ENCODE results near the gene ELP4. TPM values are rescaled to one million over a fixed set of nuclear protein-coding genes. Genes with fewer than 3 reads are reported as not detected.

ELP4 gene
- total and polyA plus RNA-seq, 3 experiments from 2014 or later = 18.4 to 23.2 (median 20.5) TPM

DNA sequence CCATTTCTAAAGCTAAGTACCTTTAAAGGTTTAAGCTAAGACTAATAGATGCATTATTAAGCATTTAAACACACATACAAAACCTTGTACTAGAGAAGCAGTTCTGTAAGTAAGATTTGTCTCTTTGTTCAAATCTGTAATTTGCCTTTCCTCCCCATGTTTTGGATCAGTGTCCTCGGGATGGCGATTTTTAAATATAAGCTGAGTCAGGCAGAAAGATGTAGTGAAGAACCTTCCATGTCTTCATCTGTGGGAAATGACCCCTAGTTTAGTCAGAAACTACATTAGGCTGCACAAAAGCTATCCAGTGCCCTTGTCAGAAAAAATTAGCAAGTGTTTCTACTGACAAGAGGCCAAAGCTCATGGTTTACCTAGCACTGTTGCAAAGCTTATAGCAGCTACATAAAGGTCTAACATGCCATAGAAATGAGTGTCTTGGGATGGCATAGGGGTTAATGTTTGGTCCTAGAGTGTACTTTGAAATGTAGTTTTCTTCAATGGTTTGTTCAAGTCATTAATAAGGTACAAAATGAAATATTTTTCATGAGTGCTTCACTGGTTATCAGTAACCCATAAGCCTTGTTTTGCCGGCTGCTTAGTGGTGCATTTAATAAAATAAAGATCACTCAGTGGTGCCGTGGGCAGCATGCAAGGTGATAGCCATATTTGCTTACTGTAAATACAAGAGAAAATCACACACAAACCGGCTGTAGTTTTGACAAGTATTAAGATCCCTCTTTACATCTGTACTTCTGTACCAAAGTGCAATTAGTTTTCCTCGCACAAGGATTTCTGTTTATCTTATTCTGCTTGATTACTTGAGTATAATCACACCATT, 139.8 kb downstream of the ELP4 start:
- no peaks in the 10 kb centered on the region for H3K9me3 ChIP-seq (ENCODE audit: low read length)
- H3K4me3 ChIP-seq (ENCODE audit: low read length) = no peak overlapping the region
- no peak overlapping the region for H3K27ac Mint-ChIP-seq
- no peaks in the 10 kb centered on the region for H3K4me1 ChIP-seq (ENCODE audit: insufficient read depth, low read length)
- ChIA-PET POLR2A (no interaction called here), CTCF (no interaction called here)
- H3K9me3 Mint-ChIP-seq = no peaks in the 10 kb centered on the region
- no peaks in the 10 kb centered on the region for H3K36me3 ChIP-seq (ENCODE audit: insufficient read depth, low read length)
- peaks cover 4 to 32% (median 19%) of the 10 kb centered on the region in 3 donors for H3K36me3 Mint-ChIP-seq
- H3K4me3 Mint-ChIP-seq = no peak overlapping the region
- no peaks in the 10 kb centered on the region for H3K4me1 Mint-ChIP-seq
- no peaks in the 10 kb centered on the region for H3K27me3 Mint-ChIP-seq
- DNase-seq = no peak
- H3K27me3 ChIP-seq (ENCODE audit: insufficient read depth, low read length, poor library complexity, severe bottlenecking) = no peaks in the 10 kb centered on the region
- no peak overlapping the region for H3K27ac ChIP-seq (ENCODE audit: low read depth, low read length)

DNA sequence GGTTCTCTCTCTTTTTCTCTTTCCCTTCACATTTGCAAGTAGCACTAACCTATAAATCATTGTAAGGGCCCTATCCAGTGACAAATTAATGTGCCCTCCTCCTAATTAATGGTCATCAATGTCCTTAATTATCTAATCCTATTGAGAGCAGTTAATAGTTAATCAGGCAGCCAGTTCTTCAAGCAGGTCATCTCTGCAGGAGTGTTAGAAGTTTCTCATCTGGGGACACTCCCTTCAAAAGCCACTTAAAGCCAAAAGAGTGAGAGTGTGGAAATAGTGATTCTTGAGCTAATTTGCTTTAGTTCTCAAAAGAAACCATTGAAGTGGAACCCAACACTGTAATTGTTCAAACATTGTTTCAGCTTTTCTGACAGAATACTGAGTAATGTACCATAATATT, 141.6 kb downstream of the ELP4 start:
- DNase-seq = no peak
- Histone ChIP-seq H3K36me3 (ENCODE audit: insufficient read depth, low read length) (no peaks in the 10 kb centered on the region), H3K4me1 (ENCODE audit: insufficient read depth, low read length) (no peaks in the 10 kb centered on the region), H3K27ac (ENCODE audit: low read depth, low read length) (no peak overlapping the region), H3K4me3 (ENCODE audit: low read length) (no peak overlapping the region), H3K27me3 (ENCODE audit: insufficient read depth, low read length, poor library complexity, severe bottlenecking) (no peaks in the 10 kb centered on the region), H3K9me3 (ENCODE audit: low read length) (no peaks in the 10 kb centered on the region)
- ChIA-PET CTCF (no interaction called here), POLR2A (no interaction called here)
- H3K4me3 Mint-ChIP-seq = no peak overlapping the region
- H3K36me3 Mint-ChIP-seq = peaks cover 4 to 35% (median 19%) of the 10 kb centered on the region in 3 donors
- no peaks in the 10 kb centered on the region for H3K27me3 Mint-ChIP-seq
- H3K4me1 Mint-ChIP-seq = no peaks in the 10 kb centered on the region
- no peaks in the 10 kb centered on the region for H3K9me3 Mint-ChIP-seq
- H3K27ac Mint-ChIP-seq = no peak overlapping the region

DNA sequence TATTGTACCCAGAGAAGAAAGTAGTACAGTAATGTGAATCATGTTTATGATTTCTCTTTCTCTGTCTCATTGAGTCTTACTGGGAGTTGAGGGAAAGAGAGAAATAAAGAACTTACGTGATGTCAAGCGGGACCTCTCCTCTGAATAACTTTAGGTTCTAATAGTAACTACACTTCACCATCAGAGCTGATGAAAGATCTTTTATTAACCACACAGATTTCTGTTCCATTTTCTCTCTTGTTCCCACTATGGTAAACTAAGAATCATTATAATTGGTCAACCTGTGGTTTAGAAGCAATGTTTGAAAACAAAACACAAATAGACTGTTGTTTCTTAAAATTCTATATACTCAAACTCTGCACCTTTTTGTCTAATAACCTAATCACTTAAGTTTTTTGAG, 142.3 kb downstream of the ELP4 start:
- ChIA-PET CTCF (no interaction called here), POLR2A (no interaction called here)
- Histone ChIP-seq H3K27me3 (ENCODE audit: insufficient read depth, low read length, poor library complexity, severe bottlenecking) (no peaks in the 10 kb centered on the region), H3K36me3 (ENCODE audit: insufficient read depth, low read length) (no peaks in the 10 kb centered on the region), H3K9me3 (ENCODE audit: low read length) (no peaks in the 10 kb centered on the region), H3K27ac (ENCODE audit: low read depth, low read length) (no peak overlapping the region), H3K4me3 (ENCODE audit: low read length) (no peak overlapping the region), H3K4me1 (ENCODE audit: insufficient read depth, low read length) (no peaks in the 10 kb centered on the region)
- Mint-ChIP-seq H3K36me3 (peaks cover 4 to 35% (median 19%) of the 10 kb centered on the region in 3 donors), H3K4me1 (no peaks in the 10 kb centered on the region), H3K4me3 (no peak overlapping the region), H3K27me3 (no peaks in the 10 kb centered on the region), H3K9me3 (no peaks in the 10 kb centered on the region), H3K27ac (no peak overlapping the region)
- no peak for DNase-seq

DNA sequence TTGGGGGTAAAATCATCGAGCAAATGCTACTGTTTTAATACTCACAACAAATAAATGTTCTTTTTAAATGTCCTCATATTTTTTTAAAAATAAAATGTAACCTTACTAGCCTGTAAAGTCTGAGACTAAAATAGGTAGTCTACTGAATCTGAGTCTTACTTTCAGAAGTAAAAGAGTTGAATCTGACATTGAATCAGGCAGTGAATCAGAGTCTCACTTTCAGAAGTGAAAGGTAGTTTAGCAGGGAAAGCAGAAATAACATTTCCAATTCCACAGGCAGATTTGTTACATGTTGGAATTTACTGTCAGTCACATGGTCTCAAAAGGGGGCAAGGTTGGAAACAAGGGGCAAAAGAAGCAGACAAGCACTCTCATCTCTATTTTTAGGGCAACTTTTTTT, 143.0 kb downstream of the ELP4 start:
- Histone ChIP-seq H3K4me3 (ENCODE audit: low read length) (no peak overlapping the region), H3K9me3 (ENCODE audit: low read length) (no peaks in the 10 kb centered on the region), H3K36me3 (ENCODE audit: insufficient read depth, low read length) (no peaks in the 10 kb centered on the region), H3K27me3 (ENCODE audit: insufficient read depth, low read length, poor library complexity, severe bottlenecking) (no peaks in the 10 kb centered on the region), H3K27ac (ENCODE audit: low read depth, low read length) (no peak overlapping the region), H3K4me1 (ENCODE audit: insufficient read depth, low read length) (no peaks in the 10 kb centered on the region)
- Mint-ChIP-seq H3K4me3 (no peak overlapping the region), H3K9me3 (no peaks in the 10 kb centered on the region), H3K27me3 (no peaks in the 10 kb centered on the region), H3K4me1 (no peaks in the 10 kb centered on the region), H3K36me3 (peaks cover 4 to 33% (median 19%) of the 10 kb centered on the region in 3 donors), H3K27ac (no peak overlapping the region)
- DNase-seq = no peak
- ChIA-PET CTCF (no interaction called here), POLR2A (no interaction called here)

DNA sequence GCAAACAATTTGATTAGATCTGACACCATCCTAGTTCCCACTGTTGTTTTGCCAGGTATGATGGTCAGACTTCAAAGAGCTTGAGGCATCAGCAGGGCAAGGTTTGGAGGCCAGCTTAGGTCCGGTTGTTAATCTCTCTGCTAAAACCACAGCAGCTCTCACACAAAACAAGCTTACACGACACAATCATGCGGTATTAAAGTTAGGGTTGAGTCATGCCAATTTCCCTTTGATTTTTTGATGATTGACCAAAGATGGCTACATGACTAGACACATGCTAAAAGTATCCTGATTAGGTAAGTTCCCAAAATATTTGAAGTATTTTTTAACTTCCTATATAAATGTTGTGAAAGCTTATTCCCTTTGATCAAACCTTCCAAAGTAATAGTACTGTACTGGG, 145.9 kb downstream of the ELP4 start:
- H3K27me3 ChIP-seq (ENCODE audit: insufficient read depth, low read length, poor library complexity, severe bottlenecking) = no peaks in the 10 kb centered on the region
- Mint-ChIP-seq H3K27me3 (no peaks in the 10 kb centered on the region), H3K36me3 (peaks cover 4 to 16% (median 11%) of the 10 kb centered on the region in 3 donors), H3K27ac (no peak overlapping the region), H3K4me1 (no peaks in the 10 kb centered on the region), H3K4me3 (no peak overlapping the region), H3K9me3 (no peaks in the 10 kb centered on the region)
- ChIA-PET POLR2A (no interaction called here), CTCF (no interaction called here)
- H3K4me3 ChIP-seq (ENCODE audit: low read length) = no peak overlapping the region
- H3K27ac ChIP-seq (ENCODE audit: low read depth, low read length) = no peak overlapping the region
- H3K4me1 ChIP-seq (ENCODE audit: insufficient read depth, low read length) = no peaks in the 10 kb centered on the region
- no peak for DNase-seq
- no peaks in the 10 kb centered on the region for H3K9me3 ChIP-seq (ENCODE audit: low read length)
- no peaks in the 10 kb centered on the region for H3K36me3 ChIP-seq (ENCODE audit: insufficient read depth, low read length)

DNA sequence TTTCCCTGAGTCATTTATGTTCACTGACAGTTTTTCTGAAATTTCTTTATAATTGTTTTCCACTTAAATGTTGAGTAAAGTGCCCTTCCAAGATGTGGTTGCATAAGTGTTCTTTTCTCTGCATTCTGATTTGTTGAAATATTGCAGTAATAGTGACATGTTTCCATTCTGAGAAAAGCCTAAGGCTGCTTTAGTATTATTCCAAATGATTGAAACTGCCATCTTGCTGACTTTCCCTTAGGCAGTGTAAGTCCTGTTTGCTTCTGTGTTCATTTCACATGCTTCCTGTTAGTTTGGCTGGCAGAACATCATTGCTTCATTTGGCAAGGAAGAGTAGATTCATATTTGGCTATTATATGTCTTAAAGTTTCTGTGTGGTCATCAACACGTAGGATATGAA, 146.5 kb downstream of the ELP4 start:
- ChIA-PET POLR2A (no interaction called here), CTCF (no interaction called here)
- H3K36me3 Mint-ChIP-seq = peaks cover 4 to 12% (median 7%) of the 10 kb centered on the region in 3 donors
- H3K4me3 ChIP-seq (ENCODE audit: low read length) = no peak overlapping the region
- DNase-seq = no peak
- no peaks in the 10 kb centered on the region for H3K27me3 Mint-ChIP-seq
- no peaks in the 10 kb centered on the region for H3K27me3 ChIP-seq (ENCODE audit: insufficient read depth, low read length, poor library complexity, severe bottlenecking)
- H3K4me1 ChIP-seq (ENCODE audit: insufficient read depth, low read length) = no peaks in the 10 kb centered on the region
- H3K4me3 Mint-ChIP-seq = no peak overlapping the region
- no peak overlapping the region for H3K27ac ChIP-seq (ENCODE audit: low read depth, low read length)
- no peaks in the 10 kb centered on the region for H3K9me3 Mint-ChIP-seq
- no peaks in the 10 kb centered on the region for H3K4me1 Mint-ChIP-seq
- no peaks in the 10 kb centered on the region for H3K9me3 ChIP-seq (ENCODE audit: low read length)
- H3K27ac Mint-ChIP-seq = no peak overlapping the region
- H3K36me3 ChIP-seq (ENCODE audit: insufficient read depth, low read length) = no peaks in the 10 kb centered on the region

DNA sequence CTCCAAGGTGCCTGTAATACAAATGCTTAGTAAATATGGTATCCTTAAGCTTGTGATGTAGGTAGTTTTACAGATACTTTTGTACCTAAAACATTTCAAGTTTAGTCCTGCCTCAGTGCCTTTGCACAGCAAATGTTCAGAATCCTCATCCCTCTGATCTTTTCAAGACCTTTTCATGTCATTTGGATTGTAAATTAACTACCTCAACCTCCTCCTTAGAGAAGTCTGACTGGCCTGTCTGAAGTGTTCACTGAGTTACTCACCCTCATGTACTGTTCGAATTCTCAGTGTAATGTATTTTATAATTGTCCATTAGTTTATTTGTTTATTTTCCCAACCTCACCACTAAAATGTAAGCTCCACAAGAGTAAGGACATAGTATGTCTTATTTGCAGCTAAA, 147.5 kb downstream of the ELP4 start:
- no peaks in the 10 kb centered on the region for H3K9me3 ChIP-seq (ENCODE audit: low read length)
- no peaks in the 10 kb centered on the region for H3K27me3 ChIP-seq (ENCODE audit: insufficient read depth, low read length, poor library complexity, severe bottlenecking)
- Mint-ChIP-seq H3K36me3 (peaks cover 0 to 6% (median 3%) of the 10 kb centered on the region in 3 donors), H3K4me1 (no peaks in the 10 kb centered on the region), H3K4me3 (no peak overlapping the region), H3K27me3 (no peaks in the 10 kb centered on the region), H3K27ac (no peak overlapping the region), H3K9me3 (no peaks in the 10 kb centered on the region)
- H3K4me1 ChIP-seq (ENCODE audit: insufficient read depth, low read length) = no peaks in the 10 kb centered on the region
- H3K36me3 ChIP-seq (ENCODE audit: insufficient read depth, low read length) = no peaks in the 10 kb centered on the region
- ChIA-PET CTCF (no interaction called here), POLR2A (no interaction called here)
- H3K27ac ChIP-seq (ENCODE audit: low read depth, low read length) = no peak overlapping the region
- H3K4me3 ChIP-seq (ENCODE audit: low read length) = no peak overlapping the region
- DNase-seq = no peak

DNA sequence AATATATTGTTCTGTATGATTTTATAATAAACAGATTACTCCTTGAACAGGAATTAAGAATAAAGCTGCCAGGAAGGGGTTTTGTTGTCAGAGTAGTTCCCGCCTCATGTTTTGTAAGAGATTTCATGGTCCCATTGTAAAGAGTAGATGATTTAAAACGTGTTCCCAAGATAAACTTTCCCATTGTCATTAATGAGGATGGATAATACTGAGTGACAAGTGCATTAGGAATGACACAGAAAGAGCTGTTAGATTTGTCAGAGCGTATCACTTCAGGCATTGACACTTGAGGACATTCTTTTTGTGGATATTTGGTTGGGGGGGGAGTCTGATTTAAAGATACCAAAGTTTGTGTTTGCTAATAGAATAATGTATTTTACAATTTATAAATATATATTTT, 154.6 kb downstream of the ELP4 start:
- peaks cover 0 to 3% (median 0%) of the 10 kb centered on the region in 3 donors for H3K36me3 Mint-ChIP-seq
- DNase-seq = no peak
- Histone ChIP-seq H3K4me3 (ENCODE audit: low read length) (no peak overlapping the region), H3K4me1 (ENCODE audit: insufficient read depth, low read length) (no peaks in the 10 kb centered on the region), H3K27me3 (ENCODE audit: insufficient read depth, low read length, poor library complexity, severe bottlenecking) (no peaks in the 10 kb centered on the region), H3K36me3 (ENCODE audit: insufficient read depth, low read length) (no peaks in the 10 kb centered on the region), H3K27ac (ENCODE audit: low read depth, low read length) (no peak overlapping the region), H3K9me3 (ENCODE audit: low read length) (no peaks in the 10 kb centered on the region)
- no peak overlapping the region for H3K4me3 Mint-ChIP-seq
- H3K9me3 Mint-ChIP-seq = no peaks in the 10 kb centered on the region
- H3K27ac Mint-ChIP-seq = no peak overlapping the region
- no peaks in the 10 kb centered on the region for H3K4me1 Mint-ChIP-seq
- ChIA-PET CTCF (no interaction called here), POLR2A (no interaction called here)
- H3K27me3 Mint-ChIP-seq = no peaks in the 10 kb centered on the region

All from CD8-positive, alpha-beta memory T cell (primary cell).